ENCODE measurements around the gene PCSK9.

Gene PCSK9

DNA sequence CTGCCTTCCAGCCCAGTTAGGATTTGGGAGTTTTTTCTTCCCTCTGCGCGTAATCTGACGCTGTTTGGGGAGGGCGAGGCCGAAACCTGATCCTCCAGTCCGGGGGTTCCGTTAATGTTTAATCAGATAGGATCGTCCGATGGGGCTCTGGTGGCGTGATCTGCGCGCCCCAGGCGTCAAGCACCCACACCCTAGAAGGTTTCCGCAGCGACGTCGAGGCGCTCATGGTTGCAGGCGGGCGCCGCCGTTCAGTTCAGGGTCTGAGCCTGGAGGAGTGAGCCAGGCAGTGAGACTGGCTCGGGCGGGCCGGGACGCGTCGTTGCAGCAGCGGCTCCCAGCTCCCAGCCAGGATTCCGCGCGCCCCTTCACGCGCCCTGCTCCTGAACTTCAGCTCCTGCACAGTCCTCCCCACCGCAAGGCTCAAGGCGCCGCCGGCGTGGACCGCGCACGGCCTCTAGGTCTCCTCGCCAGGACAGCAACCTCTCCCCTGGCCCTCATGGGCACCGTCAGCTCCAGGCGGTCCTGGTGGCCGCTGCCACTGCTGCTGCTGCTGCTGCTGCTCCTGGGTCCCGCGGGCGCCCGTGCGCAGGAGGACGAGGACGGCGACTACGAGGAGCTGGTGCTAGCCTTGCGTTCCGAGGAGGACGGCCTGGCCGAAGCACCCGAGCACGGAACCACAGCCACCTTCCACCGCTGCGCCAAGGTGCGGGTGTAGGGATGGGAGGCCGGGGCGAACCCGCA lies at the start of gene PCSK9:
Gene PCSK9, plus strand, starts transcription at position 207 of the 741 bp plus-strand sequence. Its CDS starts 290 bp downstream, at position 497.
- TF ChIP-seq, protein P1, sequence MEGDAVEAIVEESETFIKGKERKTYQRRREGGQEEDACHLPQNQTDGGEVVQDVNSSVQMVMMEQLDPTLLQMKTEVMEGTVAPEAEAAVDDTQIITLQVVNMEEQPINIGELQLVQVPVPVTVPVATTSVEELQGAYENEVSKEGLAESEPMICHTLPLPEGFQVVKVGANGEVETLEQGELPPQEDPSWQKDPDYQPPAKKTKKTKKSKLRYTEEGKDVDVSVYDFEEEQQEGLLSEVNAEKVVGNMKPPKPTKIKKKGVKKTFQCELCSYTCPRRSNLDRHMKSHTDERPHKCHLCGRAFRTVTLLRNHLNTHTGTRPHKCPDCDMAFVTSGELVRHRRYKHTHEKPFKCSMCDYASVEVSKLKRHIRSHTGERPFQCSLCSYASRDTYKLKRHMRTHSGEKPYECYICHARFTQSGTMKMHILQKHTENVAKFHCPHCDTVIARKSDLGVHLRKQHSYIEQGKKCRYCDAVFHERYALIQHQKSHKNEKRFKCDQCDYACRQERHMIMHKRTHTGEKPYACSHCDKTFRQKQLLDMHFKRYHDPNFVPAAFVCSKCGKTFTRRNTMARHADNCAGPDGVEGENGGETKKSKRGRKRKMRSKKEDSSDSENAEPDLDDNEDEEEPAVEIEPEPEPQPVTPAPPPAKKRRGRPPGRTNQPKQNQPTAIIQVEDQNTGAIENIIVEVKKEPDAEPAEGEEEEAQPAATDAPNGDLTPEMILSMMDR (IDR thresholded peaks at IDR 0.05) = no peak
- TF ChIP-seq ZFX (IDR thresholded peaks at IDR 0.05; ENCODE audit: borderline replicate concordance) = no peak
- no peak within 1 kb of the TSS for H3K27ac ChIP-seq

DNA sequence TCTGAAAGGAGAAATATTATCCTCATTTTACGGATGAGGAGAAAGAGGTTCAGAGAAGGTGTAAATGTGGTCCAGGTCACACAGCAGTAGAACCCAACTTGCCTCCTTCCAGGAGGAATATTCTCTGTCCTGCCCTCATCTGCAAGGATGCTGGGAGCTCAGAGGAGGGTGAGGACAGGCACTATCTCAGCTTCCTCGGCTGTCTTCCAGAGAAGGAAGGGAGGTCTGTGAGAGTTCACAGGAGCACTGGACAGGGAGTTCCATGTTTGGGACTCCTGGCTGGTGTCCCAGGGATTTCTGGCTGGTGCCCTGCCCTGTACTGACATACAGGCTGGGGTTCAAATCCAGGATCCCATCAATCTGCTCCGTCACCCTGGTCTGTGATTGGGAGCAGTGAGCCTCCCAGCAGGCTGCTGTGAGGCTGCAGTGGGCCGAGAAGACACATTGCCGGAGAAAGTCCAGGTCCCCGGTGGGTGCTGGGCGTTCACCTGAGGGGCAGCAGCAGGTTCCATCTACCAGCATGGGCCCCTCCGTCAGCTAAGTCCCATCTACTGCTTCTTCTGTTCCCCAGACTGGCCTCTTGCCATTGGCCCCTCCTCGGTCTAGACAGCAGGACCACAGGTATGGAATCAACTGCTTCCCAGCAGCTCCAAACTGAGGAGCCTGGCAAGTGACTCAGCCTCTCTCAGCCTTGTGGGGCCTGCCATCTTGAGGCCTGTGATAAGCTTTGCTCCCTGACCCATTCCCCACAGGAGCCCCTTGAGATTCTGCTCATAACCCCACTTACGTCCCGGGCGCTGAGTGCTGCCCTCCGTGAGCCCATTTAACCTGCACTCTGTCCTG lies 49.2 kb upstream of the PCSK9 start:
- no peak overlapping the region for H3K27ac ChIP-seq
- TF ChIP-seq, protein P1 (IDR thresholded peaks at IDR 0.05) = no peak
- TF ChIP-seq ZFX (IDR thresholded peaks at IDR 0.05; ENCODE audit: borderline replicate concordance) = no peak

DNA sequence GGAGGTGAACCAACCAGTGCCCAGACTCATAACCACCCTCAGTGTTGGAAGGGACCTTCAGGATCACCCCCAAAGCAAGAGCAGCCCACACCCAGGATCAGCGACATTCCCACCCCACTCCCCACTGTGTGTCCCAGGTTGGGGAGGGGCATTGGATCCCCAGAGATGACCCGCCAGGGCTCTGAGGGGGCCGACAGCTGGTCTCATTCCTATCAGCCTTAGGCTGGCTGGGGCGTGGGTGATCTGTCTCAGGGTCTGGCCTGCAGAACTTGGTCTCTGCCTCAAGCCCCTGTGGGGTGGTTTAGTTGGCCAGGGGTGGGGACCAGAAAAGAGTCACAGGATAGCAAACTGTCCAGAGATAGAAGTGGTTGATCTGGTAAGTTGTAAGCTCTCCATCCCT lies 48.4 kb upstream of the PCSK9 start:
- no peak overlapping the region for H3K27ac ChIP-seq
- TF ChIP-seq, protein P1 (IDR thresholded peaks at IDR 0.05) = no peak
- no peak for TF ChIP-seq ZFX (IDR thresholded peaks at IDR 0.05; ENCODE audit: borderline replicate concordance)

DNA sequence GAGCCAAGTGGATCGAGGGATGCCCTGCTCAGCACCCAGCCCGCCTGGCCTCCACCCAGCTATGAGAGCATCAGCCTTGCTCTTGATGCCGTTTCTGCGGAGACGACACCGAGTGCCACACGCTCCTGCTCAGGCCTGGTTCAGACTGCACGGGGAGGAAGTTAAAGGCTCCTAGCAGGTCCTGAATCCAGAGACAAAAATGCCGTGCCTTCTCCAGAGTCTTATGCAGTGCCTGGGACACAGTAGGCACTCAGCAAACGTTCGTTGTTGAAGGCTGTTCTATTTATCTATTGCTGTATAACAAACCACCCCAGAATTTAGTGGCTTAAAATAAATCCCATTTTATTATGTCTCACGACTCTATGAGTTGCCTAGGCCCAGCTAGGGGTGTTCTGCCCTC lies 47.4 kb upstream of the PCSK9 start:
- TF ChIP-seq, protein P1 (IDR thresholded peaks at IDR 0.05) = no peak
- no peak for TF ChIP-seq ZFX (IDR thresholded peaks at IDR 0.05; ENCODE audit: borderline replicate concordance)
- H3K27ac ChIP-seq = no peak overlapping the region

DNA sequence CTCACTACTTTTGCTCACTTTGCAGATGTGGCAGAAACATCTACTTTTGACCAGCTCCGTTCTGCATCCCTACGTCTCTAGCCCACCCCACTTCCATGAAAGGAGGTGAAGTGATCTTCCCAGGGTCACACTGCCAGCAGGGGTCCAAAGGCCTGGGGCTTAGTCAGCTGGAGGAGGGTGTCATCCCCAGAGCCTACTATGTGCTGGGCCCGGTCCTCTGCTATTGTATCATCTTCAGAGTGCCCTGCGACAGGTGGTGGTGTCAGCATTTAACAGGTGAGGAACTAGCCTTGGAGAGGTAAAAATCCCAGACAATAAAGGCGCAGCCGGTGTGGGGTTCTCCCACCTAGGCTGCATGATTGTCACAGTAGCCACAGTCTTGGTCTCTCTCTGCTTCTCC lies 46.2 kb upstream of the PCSK9 start:
- no peak overlapping the region for H3K27ac ChIP-seq

DNA sequence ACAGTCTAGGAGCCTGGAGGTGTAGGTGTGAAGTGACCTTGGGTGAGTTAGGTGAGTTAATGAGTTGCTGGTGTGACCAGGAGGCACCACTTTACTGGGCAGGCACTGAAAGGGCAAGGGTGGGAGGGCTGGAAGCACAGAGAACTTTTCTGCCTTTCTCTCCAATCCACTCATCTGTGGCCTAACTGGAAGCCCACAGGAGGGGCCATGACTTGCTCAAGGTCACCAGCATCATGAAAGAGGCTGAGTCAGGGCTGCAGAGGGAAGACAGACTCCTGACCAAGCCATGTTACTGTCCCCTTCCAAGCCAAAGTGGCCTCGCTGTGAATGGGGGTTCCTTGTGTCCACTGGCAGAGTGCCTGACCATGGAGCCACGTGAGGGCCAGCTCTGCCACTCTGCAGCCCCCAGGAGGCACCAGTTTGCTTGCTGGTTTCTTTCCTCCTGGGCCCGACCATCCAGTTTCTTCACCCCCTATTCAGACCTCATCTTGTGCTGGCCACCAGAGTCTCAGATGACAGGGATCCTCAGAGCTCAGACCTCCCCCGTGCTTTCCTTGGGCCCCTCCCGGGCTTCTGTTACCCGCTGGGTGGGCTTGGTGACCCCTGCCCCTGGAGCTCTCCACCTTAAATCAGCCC lies 44.9 kb upstream of the PCSK9 start:
- no peak overlapping the region for H3K27ac ChIP-seq
- TF ChIP-seq, protein P1 (IDR thresholded peaks at IDR 0.05) = no peak
- no peak for TF ChIP-seq ZFX (IDR thresholded peaks at IDR 0.05; ENCODE audit: borderline replicate concordance)

More for the DNA sequence above, 46.2 kb upstream of the PCSK9 start:
- TF ChIP-seq, protein P1 (IDR thresholded peaks at IDR 0.05) = no peak
- no peak for TF ChIP-seq ZFX (IDR thresholded peaks at IDR 0.05; ENCODE audit: borderline replicate concordance)

Data from 22Rv1 (cell line).